GM21717 (cell line): ENCODE measurements around the gene CCT4.
A peak's percentile ranks its signal among the peaks of the same experiment; 100 is the strongest.
"Not testable (repeated sequence)": the region's sequence is repeated elsewhere in the genome, so short reads cannot be mapped to it uniquely, and the experiment has no call there.

Source experiments
- ATAC-seq: cut with Tn5 transposase; IDR thresholded peaks from one replicate; pipeline ENCODE4 v1.9.1; 2021; ENCODE audit warnings: mild to moderate bottlenecking, moderate library complexity; ENCODE audit not compliant: unreplicated experiment

The CCT4 gene

DNA sequence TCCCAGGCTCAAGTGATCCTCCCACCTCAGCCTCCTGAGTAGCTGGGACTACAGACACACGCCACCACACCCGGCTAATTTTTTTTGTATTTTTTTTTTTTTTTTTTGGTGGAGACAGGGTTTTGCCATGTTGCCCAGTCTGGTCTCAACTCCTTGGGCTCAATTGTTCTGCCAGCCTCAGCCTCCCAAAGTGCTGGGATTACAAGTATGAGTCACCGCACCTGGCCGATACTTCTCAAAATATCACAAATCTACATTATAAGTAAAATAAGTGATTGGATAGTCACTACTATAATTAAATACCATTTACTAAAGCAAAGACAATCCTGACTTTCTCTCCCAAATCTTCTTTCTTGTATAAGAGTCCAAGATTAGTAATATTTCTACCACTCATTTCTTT is 9.1 kb downstream of the CCT4 start:
- ATAC-seq, result not testable (repeated sequence)

DNA sequence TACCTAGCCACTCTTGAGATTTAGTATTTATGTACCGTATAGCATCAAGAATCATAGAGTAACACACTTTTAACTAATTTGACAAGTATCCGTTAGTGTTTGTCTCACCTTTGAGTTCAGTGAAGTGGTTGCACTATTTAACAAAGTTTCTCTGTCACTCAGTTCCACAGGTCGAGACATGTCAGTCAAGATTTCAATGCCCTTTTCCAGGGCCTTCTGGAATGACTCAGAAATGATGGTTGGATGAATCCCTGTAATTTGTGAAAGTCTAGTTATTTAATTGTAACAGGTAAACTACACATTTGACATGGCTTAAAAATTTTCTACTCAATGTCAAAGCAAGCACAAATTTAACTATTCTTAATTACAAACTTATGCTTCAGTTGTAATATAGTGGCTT is 9.7 kb downstream of the CCT4 start:
- no peak for ATAC-seq

DNA sequence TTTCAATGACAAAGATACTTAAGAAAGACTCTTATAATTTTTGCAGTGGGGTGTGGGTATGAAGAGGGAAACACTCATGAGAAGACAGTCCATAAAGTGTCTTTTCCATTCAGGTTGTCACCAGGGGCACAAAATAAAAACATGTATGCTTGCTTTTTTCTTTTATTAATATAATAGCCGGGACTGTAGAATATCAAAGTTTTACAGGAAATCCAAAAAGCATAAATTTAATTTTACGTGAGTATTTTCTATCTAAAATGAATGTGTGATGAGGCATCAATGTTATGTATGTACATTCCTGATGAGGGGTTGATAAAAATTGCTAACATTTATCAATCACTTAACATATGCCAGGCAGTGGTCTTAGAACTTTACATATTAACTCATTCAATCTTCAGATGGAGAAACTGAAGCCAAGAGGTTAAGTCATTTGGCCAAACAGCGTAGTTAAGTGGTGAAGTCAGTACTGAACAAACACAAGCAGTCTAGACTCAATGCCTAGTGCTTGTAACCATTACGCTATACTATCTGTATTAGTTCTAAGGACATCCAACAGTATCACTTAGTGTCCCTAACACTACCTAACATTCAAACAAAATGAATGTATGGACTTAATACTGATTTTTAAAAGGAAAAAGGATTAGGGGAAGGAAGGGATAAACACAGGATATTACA is 10.7 kb downstream of the CCT4 start:
- ATAC-seq, result no peak

DNA sequence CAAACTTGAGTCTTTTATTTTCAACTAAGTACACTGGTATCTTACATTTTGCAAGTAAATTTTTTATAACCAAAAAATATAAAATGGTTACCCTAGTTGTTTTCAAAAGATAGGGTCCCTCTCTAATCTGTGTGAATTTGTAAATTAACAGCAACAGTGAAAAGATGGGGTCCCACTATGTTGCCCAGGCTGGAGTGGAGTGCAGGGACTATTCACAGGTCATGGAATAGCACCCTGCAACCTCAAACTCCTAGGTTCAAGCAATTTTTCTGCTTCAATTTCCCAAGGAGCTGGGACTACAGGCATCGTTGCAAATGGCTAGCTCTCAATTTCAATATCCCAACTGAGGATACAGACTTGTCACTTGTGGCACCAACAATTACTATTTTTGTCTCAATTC is 12.1 kb downstream of the CCT4 start:
- no peak for ATAC-seq

DNA sequence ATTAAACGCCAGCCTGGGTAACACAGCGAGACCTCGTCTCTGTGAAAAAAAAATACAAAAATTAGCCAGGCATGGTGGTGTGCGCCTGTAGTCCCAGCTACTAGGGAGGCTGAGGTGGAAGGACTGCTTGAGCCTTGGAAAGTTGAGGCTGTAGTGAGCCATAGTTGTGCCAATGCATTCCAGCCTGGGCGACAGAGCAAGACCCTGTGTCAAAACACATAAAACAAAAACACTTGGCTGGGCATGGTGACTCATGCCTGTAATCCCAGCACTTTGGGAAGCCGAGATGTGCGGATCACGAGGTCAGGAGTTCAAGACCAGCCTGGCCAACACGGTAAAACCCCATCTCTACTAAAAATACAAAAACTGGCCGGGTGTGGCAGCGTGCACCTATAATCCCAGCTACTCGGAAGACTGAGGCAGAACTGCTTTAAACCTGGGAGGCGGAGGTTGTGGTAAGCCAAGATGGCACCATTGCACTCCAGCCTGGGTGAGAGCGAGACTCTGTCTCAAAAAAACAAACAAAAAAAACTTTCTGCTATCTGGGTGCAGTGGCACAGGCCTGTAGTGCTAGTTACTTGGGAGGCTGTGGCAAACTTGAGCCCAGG is 21.9 kb downstream of the CCT4 start:
- ATAC-seq, result not testable (repeated sequence)

DNA sequence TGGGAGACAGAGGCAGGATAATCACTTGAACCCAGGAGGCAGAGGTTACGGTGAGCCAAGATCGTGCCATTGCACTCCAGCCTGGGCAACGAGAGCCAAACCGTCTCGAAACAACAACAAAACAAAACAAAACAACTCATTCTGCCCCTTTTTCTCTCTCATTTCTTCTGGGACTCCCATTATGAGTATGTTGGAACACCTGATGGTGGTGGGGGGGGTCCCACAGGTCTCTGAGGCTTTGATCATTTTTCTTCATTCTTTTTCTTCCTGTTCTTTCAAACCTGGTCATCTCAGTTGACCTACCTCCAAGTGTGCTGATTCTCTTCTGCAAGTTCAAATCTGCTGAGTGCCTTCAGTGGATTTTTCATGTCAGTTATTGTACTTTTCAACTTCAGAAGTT is 26.4 kb downstream of the CCT4 start:
- ATAC-seq, result no peak

DNA sequence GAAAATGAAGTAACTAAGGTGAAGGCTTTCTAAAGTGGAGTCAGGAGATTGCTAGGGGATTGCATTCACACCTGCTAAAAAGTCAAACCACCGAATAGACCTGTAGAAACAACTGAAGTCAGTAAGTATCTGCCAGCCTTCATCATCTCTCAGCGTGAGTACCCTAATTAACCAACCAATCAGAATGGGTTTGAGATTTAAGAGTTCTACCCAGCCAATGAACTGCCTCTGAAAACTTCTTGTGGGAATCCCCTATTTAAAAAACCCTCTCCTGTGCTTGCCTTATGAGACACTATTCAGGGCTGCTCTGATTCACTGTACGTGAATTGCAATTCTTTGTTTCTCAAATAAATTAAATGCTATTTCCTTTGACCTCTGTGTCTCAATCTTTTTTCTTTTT is 31.2 kb downstream of the CCT4 start:
- ATAC-seq, result no peak

DNA sequence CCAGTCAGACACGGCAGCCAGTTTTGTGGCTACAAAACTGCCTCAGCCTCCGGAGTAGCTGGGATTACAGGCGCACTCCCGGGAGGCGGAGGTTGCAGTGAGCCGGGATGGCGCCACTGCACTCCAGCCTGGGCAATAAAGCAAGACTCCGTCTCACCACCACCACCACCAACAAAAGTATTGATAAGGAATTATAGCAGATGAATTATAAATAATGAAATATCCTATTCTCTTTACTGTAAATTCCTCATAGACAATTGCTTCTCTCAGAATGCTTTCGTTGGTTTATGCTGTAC is 33.2 kb downstream of the CCT4 start:
- no peak for ATAC-seq

DNA sequence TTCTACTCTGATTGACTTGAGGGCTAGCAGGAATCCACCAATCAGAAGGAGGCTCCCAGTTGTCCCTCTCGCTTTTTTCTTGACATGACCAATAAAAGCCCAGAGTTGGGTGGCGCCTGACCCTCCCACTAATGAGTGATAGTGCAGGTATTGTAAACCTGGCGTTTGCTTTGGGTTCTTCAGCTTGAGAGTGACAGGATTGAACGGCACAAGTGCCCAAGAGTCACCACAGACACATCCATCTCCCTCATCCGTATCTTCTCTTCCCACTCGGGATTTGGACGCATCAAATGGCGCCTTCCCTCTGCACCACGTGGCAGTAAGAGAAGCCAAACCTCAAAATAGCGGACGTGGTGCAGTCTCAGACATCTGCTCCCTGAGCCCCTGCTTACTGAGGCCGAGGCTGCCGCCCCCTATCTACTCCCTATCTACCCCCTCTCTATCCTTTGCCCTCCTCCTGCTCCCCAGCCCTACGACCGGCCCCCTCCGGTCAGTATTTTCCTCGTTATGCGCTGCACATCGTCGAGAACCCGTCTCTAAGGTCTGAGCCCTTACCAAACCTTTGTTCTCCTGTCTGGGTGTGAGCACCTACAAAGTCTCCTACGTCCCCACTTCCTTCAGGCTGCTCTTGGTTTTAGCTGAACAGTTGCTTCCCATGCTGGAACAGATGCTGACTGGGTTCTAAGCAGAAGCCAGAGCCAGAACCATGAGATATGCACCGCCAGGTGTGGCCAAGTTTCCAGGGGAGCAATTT is 33.7 kb downstream of the CCT4 start:
- ATAC-seq, result peak; percentile 93

DNA sequence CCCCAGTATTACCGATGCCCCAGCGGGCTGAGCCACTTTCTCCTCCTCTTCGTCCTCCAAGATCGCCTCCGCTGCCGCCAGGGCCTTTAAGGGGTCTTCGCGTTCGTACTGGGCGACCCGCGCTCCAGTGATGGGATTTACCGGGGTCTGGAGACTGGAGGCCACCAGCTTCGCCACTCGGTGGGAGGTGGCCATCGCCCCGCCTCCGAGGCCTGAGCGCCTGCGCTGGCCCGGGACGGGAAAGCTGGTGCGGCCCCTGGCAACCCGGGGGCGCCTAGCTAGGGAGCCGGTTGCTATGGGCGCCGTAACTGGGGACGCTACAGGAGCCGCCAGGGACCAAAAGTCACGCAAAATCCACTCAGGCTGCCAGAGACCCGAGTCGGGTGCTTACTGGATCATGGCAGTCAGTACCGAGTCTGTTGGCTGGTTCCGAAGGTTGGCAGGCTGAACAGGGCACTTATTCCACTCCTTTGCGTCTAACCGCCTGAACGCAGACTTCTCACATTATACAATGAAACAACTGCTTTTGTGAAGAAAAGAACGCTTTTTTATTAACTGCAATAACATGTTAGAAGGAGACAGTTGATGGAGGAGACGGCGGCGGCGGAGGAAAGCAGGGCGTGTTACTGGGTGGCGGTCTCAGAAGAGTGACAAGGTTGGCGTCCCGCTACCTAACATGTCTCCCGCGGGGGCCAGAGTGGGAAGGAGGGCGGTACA is 34.5 kb downstream of the CCT4 start, which contains the start of gene FAM161A:
TSS of gene FAM161A (minus strand) at position 214 of the 717 bp plus-strand sequence. CDS start at position 195, 19 bp downstream.
- ATAC-seq, result peak; percentile 81

DNA sequence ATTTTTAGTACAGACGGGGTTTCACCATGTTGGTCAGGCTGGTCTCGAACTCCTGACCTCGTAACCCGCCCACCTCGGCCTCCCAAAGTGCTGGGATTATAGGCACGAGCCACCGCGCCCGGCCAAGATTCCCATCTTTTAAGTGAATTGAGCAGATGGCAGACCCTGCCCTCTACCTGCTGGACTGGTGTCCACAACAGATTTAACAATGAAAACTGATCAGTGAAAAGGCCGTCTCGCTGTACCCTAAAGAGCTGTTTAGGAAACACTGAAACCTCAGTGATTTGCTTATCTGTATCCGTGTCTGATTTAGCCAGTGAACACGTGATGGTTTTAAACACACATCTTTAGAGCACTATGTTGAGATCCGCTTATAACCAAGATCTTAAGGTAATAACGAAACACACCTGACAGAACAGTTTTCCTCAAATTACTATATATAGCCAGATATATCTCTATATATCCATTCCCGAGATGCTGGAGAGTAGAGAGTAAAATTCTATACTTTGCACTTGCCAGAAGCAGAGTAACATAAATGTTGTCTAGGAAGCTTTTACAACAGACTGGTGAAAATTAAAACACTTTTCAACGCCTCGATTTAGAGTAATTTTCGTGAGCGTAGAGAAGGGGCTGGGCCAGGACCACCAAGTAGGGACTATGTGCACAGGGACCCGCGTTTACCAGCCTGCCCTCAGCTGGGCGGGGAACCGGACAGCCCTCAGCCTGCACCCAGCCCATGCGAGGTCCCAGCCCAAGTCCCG is 35.2 kb downstream of the CCT4 start:
- ATAC-seq, result peak; percentile 60

DNA sequence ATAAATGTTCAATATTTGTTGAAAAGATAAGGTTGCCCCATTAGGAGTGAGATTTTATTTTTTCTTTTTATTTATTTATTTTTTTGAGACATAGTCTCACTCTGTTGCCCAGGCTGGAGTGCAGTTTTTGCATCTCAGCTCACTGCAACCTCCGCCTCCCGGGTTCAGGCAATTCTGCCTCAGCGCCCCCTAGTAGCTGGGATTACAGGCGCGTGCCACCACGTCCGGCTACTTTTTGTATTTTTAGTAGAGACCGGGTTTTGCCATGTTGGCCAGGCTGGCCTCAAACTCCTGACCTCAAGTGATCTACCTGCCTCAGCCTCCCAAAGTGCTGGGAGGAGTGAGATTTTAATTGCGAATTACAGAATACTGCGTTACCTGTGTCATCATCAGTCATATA is 37.2 kb downstream of the CCT4 start:
- not testable (repeated sequence) for ATAC-seq

DNA sequence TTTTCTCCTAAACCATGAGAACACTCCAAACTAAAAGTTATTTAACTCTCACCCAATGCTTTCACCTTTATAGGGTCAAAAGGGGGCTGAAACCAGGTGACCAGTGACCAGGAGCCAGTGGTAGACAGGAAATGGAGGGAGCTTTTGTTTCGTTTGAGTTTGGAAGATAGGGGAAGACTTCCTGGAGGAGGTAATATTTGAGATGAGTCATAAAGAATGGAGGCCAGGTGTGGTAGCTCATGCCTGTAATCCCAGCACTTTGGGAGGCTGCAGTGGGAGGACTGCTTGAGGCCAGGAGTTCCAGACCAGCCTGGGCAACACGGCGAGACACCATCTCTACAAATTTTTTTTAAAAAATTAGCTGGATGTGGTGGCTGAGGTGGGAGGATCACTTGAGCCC is 43.1 kb downstream of the CCT4 start:
- no peak for ATAC-seq

DNA sequence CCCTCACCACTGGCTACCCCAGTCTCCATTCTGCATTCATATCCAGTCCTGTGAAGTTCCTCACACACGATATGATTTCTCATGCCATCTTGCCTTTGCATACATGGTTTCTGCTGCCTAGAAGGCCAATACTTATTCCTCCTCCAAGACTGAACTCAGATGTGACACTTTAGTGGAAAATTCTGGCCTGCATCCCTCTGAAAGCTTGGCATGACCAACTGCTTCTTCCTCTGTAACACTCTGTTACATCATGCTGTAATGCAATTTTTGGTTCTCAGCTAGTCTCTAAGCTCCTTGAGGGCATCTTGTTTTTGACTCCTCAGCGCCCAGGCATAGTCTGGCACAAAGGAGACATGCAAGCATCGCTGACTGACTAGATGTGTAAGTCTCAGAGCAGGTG is 47.2 kb downstream of the CCT4 start:
- no peak for ATAC-seq

DNA sequence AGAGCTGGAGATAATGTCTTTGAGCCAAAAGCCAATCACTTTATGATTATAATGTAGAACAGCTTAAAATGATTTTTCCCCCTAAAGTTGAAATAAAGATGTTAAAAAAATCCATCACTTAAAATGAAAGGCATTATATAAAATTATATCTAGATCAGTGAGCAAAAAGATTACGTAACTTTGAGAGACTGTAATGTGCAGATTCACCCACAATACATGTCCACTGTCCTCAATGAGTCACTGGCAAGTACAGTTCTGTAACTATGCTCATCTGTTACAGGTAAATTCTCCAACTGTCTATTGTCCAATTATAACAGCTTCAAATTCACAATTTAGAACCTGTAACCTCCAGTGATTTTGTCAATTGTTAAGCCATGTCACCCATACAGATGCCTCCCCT is 53.6 kb downstream of the CCT4 start:
- ATAC-seq, result no peak

DNA sequence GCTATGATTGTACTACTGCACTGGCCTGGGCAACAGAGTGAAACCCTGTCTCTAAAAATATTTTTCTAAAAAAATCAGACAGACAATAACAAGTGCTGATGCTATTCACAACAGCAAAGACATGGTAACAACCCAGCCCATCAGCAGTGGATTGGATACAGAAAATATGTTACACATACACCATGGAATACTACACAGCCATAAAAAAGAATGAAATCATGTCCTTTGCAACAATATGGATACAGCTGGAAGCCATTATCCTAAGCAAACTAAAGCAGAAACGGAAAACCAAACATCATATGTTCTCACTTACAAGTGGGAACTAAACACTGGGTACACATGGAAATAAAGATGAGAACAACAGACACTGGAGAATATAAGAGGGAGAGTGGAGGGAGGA is 54.5 kb downstream of the CCT4 start:
- no peak for ATAC-seq

DNA sequence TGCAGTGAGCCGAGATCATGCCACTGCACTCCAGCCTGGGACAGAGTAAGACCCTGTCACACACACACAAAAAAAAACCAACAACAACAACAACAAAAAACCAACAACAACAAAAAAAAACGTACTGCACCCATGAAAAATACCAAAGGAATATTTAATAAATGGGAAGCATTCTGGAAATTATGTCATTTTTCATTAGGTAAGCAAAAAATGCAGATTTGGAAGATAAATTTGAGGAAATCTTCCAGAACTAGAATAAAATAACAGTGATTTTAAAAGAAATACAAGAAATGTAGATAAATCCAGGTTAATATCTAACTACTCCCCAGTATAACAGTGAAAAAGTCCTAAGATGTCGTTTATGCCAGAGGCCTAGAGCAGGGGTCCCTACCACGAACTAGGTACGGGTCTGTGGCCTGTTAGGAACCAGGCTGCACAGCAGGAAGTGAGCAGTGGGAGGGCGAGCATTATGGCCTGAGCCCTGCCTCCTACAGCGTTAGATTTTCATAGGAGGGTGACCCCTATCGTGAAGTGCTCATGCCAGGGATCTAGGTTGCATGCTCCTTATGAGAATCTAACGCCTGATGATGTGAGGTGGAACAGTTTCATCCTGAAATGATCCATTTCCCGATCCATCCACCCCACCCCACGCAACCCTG is 56.1 kb downstream of the CCT4 start:
- ATAC-seq, result no peak

DNA sequence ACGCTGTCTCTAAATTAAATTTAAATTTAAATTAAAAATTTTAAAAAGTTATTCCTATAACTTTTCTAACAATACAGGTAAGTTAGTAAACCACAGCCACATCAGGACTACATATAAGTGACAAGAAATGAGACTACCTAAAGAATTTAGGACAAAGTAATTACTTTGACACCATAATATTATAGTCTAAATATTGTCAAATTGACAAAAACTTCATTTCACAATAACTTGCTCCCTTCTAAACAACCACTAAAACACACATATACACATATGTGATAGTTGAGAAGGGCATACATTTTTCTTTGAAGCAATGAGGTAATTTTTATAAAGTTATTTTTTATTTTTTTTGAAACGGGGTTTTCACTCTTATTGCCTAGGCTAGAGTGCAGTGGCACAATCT is 66.2 kb downstream of the CCT4 start:
- no peak for ATAC-seq
